ENCODE data around the gene CCNY. TPM values are rescaled to one million over a fixed set of nuclear protein-coding genes. Genes with fewer than 3 reads are reported as not detected.

The CCNY gene
- total and polyA plus RNA-seq, 2 of the 4 experiments (the other 2 are of a cell fraction) = 38.0 to 131 TPM

DNA sequence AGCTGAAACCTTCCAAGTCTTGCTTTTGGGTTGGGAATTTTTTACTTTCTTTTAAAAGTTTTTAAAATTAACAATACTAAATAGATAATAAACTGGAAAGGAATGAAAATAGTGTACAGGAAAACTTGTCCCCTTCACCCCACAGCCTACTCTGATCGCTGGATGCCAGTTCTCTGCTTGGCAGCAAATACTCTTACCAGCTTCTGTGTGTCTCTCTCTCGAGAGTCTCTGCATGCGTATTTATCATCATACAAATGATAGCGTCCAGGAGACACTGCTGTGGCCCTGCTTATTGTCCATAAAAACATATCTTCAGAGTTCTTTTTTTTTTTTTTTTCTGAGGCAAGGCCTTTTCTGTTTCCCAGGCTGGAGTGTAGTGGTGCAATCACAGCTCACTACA is 101.5 kb downstream of the CCNY start:
- Histone ChIP-seq H3K9ac (ENCODE audit: low read depth, low read length) (no peak overlapping the region), H3K79me1 (ENCODE audit: low read depth in 1 of 2, low read length in 2 of 2) (peaks cover 42 to 81% of the 10 kb centered on the region in 2 experiments), H2AFZ (replicated peaks; ENCODE audit: low read length, poor library complexity) (no peak overlapping the region), H3K4me3 (ENCODE audit: insufficient read depth, low read depth, low read length) (no peak overlapping the region), H4K8ac (ENCODE audit: low read depth in 2 of 2, low read length in 2 of 2) (no peak overlapping the region), H3K27me3 (ENCODE audit: control insufficient read depth, insufficient read depth, low read length) (no peaks in the 10 kb centered on the region), H2BK15ac (ENCODE audit: low read depth, low read length) (no peak overlapping the region), H3K4ac (ENCODE audit: low read depth, low read length) (no peak overlapping the region), H3K4me1 (ENCODE audit: control insufficient read depth, insufficient read depth, low read length) (no peaks in the 10 kb centered on the region), H3K4me2 (ENCODE audit: low read depth, low read length) (no peak overlapping the region), H4K5ac (ENCODE audit: low read depth, low read length) (no peak overlapping the region), H3K27ac (ENCODE audit: insufficient read depth, low read length) (no peak overlapping the region), H2AK9ac (replicated peaks; ENCODE audit: low read depth, low read length, poor library complexity) (no peak overlapping the region), H3K9me1 (ENCODE audit: insufficient read depth, low read length) (no peaks in the 10 kb centered on the region; the same call in 1 of the 2 replicates), H3K14ac (replicated peaks; ENCODE audit: low read depth, low read length) (no peak overlapping the region), H4K91ac (ENCODE audit: insufficient read depth, low read depth, low read length) (no peak overlapping the region), H3K23ac (ENCODE audit: low read depth, low read length) (no peak overlapping the region), H2BK5ac (ENCODE audit: low read depth, low read length, poor library complexity, severe bottlenecking) (no peak overlapping the region), H3K56ac (ENCODE audit: extremely low read depth, insufficient read depth, low read length) (no peak overlapping the region), H2BK120ac (ENCODE audit: low read depth, low read length) (no peak overlapping the region), H3K9me3 (ENCODE audit: control insufficient read depth, insufficient read depth, low read length) (peaks cover 3% of the 10 kb centered on the region), H3K36me3 (ENCODE audit: control insufficient read depth, insufficient read depth, low read length) (no peaks in the 10 kb centered on the region), H2BK20ac (ENCODE audit: low read depth, low read length) (no peak overlapping the region), H3K18ac (ENCODE audit: low read depth, low read length) (no peak overlapping the region), H4K20me1 (ENCODE audit: insufficient read depth, low read length) (peaks cover 48% of the 10 kb centered on the region), H2AK5ac (ENCODE audit: low read depth, low read length) (no peak overlapping the region)
- ATAC-seq (ENCODE audit: low read depth) (no peak), DNase-seq (no peak)
- dilution Hi-C loops (cut with HindIII; ENCODE audit: low sequenced_read_pairs, unreplicated experiment) = no loop called here
- ChIA-PET POLR2A (ENCODE audit: unreplicated experiment) (no interaction called here), CTCF (no interaction called here)
- in situ Hi-C loops (cut with MboI; ENCODE audit: low sequenced_read_pairs) = no loop called here
- TF ChIP-seq RAD21 (IDR thresholded peaks at IDR 0.05; ENCODE audit: low read length) (no peak), CEBPB (IDR thresholded peaks at IDR 0.05; ENCODE audit: low read depth, low read length) (no peak), POLR2A (IDR thresholded peaks at IDR 0.05; ENCODE audit: low read depth, low read length) (no peak), MAFK (IDR thresholded peaks at IDR 0.05; ENCODE audit: low read depth, low read length) (no peak), NFE2L2 (IDR thresholded peaks at IDR 0.05; ENCODE audit: low read depth, low read length) (no peak), BHLHE40 (IDR thresholded peaks at IDR 0.05; ENCODE audit: low read depth, low read length) (no peak)
- BruUV-seq (replicated peaks) = no TSS peak
- WGBS, 2 experiments (ENCODE audit: extremely low coverage in 2 of 2, insufficient read length in 1 of 2) = 93% methylated on average over 3 of the region's 4 CpGs; no CpG with 5 or more reads in 1 of the 2 experiments
- intact Hi-C loops (cut with micrococcal nuclease) = no loop called here
